Stimulated activated CD8-positive, alpha-beta memory T cell treated with anti-CD3 and anti-CD28 coated beads, Interleukin-12 subunit alpha, Interleukin-12 subunit beta, amount 100 ng/mL, for 4 hours (primary cell): ENCODE data around the gene NRXN2.
"Not testable (repeated sequence)": the region's sequence is repeated elsewhere in the genome, so short reads cannot be mapped to it uniquely, and the experiment has no call there.

Experiments
- DNase-seq: peaks from one replicate; pipeline ENCODE4 v3.0.0-alpha.2; 2020; ENCODE audit warnings: low read depth

The NRXN2 gene

GRCh38 chr11:64564947-64565889, 157.8 kb downstream of the NRXN2 start:
- no peak for DNase-seq

- DNase-seq: no peak
These were observed 158.6 kb downstream of the NRXN2 start for GRCh38 chr11:64564419-64564818.

- DNase-seq: no peak
These were observed 159.0 kb downstream of the NRXN2 start for GRCh38 chr11:64563966-64564365.

GRCh38 chr11:64562723-64563351, 160.2 kb downstream of the NRXN2 start:
- no peak for DNase-seq

- no peak for DNase-seq
These were observed 160.8 kb downstream of the NRXN2 start for GRCh38 chr11:64561984-64562722.

GRCh38 chr11:64561429-64561828, 161.6 kb downstream of the NRXN2 start:
- not testable (repeated sequence) for DNase-seq

- DNase-seq: no peak
These were observed 162.1 kb downstream of the NRXN2 start for GRCh38 chr11:64560941-64561340.

GRCh38 chr11:64560139-64560771, 162.7 kb downstream of the NRXN2 start:
- no peak for DNase-seq

GRCh38 chr11:64559351-64560138, 163.5 kb downstream of the NRXN2 start:
- DNase-seq: no peak

GRCh38 chr11:64558869-64559268, 164.1 kb downstream of the NRXN2 start:
- no peak for DNase-seq

- no peak for DNase-seq
These were observed 164.8 kb downstream of the NRXN2 start for GRCh38 chr11:64558065-64558745.

- no peak for DNase-seq
These were observed 166.2 kb downstream of the NRXN2 start for GRCh38 chr11:64556721-64557250.
